HL-60/S4 (cell line): Measurements from ENCODE around the gene SEMA7A.

Experiments
- in situ Hi-C: fragments of 300-500 bp; cut with MboI; formaldehyde crosslinking; loops from 2 replicates; pipeline ENCODE4 v1.14.3; 2022; ENCODE audit warnings: low sequenced_read_pairs

The SEMA7A gene

DNA sequence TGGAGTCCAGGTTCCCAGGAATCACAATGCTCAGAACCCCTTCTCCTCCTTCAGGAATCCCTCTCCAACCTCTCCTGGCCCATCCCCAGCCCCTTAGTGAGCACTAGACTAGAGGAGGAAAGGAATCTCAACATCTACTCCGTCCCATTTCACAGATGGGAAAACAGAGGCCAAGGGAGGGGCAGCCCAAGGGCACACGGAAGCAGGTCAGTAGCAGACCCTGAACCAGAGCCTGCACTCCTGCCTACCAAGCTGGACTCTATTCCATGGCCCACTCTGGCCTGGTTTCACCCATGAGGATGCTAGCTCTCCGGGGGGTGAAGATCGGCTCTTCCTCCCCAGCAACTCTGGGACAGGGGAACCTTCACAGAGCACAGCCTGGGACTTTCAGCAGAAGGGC is 14.3 kb downstream of the SEMA7A start:
- in situ Hi-C loops: no loop called here

- in situ Hi-C loops: no loop called here
Measured at GRCh38 chr15:74418575-74419338, 15.0 kb downstream of the SEMA7A start.

DNA sequence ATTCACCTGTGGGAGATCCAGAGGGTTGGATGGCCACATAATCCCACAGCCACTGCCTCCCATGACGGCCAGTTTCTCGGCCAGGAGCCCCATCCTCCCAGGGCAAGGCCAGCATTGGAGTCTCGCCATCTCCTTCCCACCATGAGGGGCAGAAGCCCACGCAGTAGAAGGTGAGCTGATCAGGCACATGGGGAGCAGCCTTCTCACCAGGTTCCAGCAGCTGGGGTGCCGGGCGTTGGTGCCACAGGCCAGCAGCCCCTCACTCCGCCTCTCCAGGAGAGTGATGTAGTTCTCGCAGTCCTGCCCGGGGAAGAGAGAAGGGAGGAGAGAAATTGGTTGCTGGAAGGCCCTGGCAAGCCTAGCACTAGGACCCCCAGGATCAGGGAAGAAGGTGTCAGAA is 16.1 kb downstream of the SEMA7A start:
- in situ Hi-C loops: no loop called here

- in situ Hi-C loops: no loop called here
Measured at GRCh38 chr15:74417225-74417624, 16.5 kb downstream of the SEMA7A start.

DNA sequence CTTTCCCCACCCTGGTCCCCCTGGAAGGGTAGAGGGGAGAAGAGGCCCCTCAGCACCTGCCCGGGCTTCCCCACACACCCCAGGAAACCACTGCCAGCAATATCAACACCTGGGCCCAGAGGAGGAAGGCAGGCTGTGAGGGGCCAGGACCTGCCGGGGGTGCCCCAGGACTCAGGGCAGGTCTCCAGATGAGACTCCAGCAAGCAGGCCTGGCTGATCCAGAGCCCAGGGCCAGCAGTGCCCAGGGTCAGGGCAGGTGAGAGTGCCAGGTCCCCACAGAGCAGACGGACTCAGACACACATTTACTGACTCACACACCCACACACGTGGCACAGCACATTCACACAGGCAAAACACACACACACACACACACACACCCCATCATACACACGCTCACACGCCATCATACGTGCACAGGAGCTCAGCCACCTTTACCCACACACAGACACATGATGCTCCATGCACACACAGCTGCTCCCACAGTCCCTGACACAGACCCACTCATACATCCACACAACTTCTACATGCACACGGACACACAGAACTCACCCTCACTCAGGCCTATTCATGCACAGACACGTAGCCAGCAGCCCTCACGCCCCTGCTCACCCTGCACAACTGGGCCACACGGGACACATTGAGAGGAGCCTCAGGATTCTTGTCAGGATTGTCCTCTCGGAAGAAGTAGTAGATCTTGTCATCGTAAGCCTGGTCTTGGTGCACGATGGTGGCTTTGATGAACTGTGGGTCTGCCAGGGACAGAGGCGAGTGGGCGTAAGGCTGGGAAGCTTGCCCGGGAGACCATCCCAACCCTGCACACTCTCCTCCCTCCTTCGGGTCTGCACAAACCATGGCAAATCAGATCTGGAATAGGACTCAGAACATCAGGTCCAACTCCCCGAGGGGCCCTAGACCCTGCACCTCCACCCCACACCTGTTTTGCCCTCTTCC is 17.5 kb downstream of the SEMA7A start:
- in situ Hi-C loops: no loop called here

DNA sequence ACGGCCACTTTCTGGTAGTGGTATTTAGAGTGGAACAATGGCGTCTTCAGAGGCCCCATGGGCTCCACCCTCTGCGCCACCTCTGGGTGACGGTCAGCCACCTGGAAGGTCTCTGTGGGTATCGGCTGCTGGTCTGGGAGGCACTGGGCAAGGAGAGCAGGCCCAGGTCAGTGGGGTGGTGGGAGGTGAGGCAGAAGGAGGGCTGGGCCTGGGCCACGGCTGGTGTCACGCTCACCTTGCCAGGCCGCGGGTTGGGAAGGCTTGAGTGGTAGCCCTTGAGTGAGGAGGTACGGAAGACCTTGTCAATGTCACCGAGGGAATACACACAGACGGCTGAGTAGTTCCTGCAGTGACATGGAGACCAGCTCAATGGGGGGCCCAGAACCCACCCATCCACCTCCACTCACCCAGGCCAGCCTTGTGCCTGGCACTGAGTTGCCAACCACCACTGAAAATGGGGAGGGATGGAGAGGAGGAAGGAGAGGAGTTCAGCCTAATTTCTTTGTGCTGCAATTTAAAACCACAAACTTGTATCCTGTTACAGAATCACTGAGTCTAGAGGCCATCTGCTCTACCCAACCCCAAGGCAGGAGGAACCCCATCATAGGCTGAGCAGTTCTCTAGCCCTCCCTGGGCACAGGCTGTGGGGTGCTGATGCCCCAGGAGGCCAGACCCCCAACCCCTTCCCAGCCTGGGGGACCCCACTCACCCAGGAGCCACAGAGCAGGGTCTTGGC is 19.0 kb downstream of the SEMA7A start:
- in situ Hi-C loops: no loop called here

DNA sequence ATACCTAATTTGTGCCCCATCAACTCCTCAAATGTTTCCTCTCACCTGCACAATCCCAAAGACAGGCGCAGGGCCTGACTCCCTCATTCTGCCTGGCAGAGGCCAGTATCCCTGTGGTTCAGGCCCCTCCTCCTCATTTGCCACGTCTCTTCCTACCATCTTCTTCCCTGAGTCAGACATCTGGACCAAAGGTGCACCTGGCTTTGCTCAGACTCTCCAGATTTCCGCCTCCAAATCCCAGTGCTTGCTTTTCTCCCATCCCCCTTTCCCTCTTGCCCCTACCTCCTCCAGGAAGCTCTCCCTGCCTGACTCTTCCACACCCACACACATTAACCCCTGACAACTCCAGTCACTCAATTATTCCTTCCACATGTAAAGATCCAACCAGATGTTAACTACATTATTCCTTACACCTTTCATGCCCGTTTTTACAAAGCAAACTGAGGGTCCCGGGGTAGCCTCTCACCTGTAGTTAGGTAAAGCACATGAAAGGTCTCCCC is 19.6 kb downstream of the SEMA7A start:
- in situ Hi-C loops: no loop called here

GRCh38 chr15:74413350-74414080 is 20.2 kb downstream of the SEMA7A start:
- in situ Hi-C loops: no loop called here

DNA sequence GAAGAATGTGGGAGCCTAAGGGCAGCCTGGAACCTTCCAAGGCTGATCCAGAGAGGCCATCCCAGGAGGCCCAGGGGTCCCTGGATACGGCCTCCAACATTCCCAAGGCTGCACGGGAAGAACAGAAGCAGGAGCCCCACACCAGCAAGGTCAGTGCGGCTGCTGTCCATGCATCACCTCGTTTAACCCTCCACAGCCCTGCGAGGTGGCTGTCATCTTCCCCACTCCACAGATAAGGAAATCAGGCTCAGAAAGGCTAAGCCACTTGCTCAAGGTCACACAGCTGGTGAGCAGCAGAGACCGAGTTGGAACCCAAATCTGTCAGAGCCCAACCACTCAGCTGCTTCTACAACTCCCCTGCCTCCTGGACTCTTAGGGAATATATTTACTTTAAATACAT is 21.6 kb downstream of the SEMA7A start:
- in situ Hi-C loops: no loop called here

DNA sequence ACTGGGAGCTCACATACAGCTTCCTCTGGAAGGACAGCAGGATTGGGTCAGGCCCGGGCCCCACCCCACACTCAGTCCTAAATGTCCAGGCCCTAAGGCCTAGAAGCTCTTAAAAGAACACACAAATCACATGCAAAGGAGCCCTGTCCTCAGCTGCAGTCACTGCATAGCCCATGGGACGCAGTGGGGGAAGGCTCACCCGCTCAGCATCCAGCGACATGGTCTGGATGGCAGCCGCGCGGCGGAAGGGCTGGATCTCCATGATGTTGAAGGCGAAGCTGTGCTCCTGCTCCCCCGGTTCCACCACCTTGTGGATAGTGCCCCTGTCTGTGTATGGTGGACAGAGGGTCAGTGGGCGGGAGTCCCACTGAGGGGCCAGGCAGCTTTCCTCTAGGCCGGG is 22.1 kb downstream of the SEMA7A start:
- in situ Hi-C loops: no loop called here

GRCh38 chr15:74410502-74410901 is 23.3 kb downstream of the SEMA7A start:
- in situ Hi-C loops: no loop called here

GRCh38 chr15:74409225-74409624 is 24.5 kb downstream of the SEMA7A start:
- in situ Hi-C loops: no loop called here

- in situ Hi-C loops: no loop called here
Measured at GRCh38 chr15:74408815-74409214, 24.9 kb downstream of the SEMA7A start.

DNA sequence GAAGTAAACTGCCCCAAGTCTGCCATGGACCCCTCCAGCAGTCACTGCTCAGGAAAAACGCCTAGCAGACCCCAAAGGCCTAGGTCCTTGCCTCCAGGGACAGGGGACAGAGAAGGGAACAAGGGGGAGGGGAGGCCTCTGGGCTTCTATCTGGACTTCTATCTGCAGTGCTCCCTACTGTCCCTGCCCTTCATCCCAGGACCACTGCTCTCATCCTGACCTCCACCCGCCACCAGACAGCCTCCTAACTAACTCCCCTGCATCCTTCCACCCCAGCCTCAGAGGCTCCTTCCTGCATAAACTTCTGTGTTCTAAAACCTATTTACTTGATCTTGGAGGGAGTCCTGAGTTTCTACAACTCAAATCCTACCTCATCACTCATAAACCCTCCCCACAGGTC is 25.4 kb downstream of the SEMA7A start:
- in situ Hi-C loops: no loop called here

DNA sequence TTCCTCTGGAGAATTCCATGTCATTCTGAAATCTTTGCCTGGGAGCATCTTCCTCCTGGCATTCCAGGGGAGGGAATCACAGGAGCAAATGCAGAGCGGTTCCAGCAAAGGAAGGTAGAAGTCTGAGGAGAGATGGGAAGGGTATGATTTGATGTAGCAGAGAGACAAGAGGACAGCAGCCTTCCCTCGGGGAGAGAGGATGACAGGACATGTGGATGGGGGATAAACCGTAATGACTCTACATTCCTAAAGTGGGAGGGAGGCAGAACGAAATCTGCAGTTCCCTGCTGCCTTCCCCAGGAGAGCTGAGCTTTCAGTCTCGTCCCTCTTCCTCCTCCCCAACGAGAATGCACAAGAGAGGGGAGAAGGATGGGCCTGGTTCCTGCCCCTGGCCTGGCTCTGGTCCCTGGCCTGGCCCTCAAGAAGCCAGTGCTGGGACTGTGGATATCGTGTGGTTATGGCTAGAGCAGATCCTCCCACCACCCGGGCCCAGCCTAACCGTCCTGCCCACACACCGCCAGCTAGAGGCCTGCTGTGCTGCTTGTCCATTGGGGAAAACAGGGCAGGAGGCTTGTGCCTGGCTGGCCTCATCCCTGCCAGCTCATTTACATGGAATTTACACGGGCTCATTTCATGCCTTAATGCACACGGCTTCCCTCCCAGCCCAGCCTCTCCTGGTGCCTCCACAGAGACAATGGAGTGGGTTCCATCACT is 26.6 kb downstream of the SEMA7A start:
- in situ Hi-C loops: no loop called here

DNA sequence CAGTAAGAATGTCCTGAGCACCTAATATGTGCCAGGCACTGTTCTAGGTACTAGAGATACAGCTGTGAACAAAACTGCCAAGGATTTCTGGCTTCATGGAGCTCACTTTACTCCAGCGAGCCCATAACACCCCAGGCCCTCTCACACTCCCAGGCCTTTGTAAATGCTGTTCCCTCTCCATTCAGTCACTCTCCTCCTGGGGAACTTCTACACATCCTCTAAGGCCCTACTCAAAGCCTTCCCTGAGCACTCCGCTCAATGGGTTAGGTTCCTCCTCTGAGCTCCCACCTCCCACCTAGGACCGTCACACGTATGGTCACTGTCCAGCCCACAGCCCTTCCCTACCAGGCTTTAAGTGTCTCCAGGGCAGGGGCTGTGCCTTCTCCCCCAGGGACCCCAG is 27.2 kb downstream of the SEMA7A start:
- in situ Hi-C loops: no loop called here

DNA sequence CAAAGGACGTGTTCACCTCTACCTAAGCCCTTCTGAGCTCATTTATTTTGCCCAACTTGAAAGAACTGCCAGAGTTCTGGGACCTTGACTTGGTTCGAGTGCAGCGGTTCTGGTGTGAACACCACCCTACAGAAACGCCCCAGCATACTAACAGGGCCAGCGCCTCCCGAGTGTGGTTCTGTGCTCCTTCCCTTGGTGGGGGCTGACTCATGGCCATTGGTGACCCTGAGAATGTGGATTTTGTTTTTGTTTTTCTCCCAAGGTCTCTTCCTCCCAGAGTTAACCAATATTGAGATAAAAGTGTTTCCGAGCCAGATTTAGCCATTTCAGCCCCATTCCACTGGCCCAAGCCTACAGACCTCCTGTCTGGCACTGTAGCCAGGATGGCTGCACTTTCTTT is 27.9 kb downstream of the SEMA7A start:
- in situ Hi-C loops: no loop called here

GRCh38 chr15:74403991-74404563 is 29.7 kb downstream of the SEMA7A start:
- in situ Hi-C loops: no loop called here

DNA sequence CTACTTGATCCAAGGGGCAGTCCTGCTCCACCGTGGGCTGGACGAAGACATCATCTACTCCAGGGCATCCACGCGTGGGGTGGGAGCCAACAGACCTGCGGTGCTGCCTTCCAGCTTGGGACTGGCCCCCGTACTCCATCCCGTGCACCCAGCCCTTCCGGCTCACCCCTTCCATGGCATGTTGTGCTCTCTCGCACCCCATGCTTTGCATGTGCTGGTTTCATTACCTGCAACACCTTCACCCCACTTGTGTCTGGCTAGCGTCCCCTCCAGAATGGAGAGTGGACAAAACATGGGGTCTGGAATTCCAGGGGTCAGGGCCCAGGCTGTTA is 30.2 kb downstream of the SEMA7A start:
- in situ Hi-C loops: no loop called here
